Measurements from ENCODE around the gene EPB41L2. TPM values are rescaled to one million over a fixed set of nuclear protein-coding genes. Genes with fewer than 3 reads are reported as not detected.

The EPB41L2 gene
- total and polyA plus RNA-seq, 2 experiments from 2014 or later, result 76.2 to 91.7 TPM

DNA sequence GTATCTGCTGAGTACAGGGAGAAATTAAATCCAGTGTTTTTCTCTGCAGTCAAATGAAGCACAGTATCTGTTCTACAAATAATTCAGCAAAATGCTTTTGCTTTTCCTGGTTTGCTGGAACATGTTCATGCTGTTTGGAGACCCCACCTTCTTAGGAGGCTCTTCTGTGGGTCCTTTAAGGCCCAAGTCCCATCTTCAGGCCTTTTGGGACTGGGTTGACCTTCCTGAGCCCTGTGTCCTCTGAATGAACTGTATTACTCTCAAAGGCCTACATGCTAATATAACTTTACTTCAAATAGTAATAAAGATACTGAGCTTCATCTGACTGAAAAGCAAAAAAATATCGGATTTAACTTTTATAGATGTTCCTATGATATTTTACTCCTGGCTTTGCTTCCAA is 216.5 kb downstream of the EPB41L2 start:
- no peaks in the 10 kb centered on the region for H3K36me3 ChIP-seq (ENCODE audit: insufficient read depth)
- TF ChIP-seq STAT1 (IDR thresholded peaks at IDR 0.05; ENCODE audit: unreplicated experiment) (no peak), CREB1 (CRISPR knock-in tag; IDR thresholded peaks at IDR 0.05; ENCODE audit: low read depth) (no peak), ZNF331 (CRISPR knock-in tag; IDR thresholded peaks at IDR 0.05; ENCODE audit: low read depth) (no peak), JUNB (IDR thresholded peaks at IDR 0.05; ENCODE audit: unreplicated experiment) (no peak), ZNF114 (CRISPR knock-in tag; IDR thresholded peaks at IDR 0.05) (no peak), EZH2phosphoT487 (IDR thresholded peaks at IDR 0.05; ENCODE audit: unreplicated experiment) (no peak), ZNF462 (CRISPR knock-in tag; IDR thresholded peaks at IDR 0.05) (no peak), EZH2 (IDR thresholded peaks at IDR 0.05; ENCODE audit: low read depth, unreplicated experiment) (no peak), POLR2AphosphoS5 (IDR thresholded peaks at IDR 0.05; ENCODE audit: low read depth) (no peak), NANOG (IDR thresholded peaks at IDR 0.05; ENCODE audit: borderline replicate concordance) (no peak), CTCF (conservative IDR thresholded peaks at IDR 0.05; ENCODE audit: low read depth in 2 of 2) (no peak)
- TF ChIP-seq, protein P1, sequence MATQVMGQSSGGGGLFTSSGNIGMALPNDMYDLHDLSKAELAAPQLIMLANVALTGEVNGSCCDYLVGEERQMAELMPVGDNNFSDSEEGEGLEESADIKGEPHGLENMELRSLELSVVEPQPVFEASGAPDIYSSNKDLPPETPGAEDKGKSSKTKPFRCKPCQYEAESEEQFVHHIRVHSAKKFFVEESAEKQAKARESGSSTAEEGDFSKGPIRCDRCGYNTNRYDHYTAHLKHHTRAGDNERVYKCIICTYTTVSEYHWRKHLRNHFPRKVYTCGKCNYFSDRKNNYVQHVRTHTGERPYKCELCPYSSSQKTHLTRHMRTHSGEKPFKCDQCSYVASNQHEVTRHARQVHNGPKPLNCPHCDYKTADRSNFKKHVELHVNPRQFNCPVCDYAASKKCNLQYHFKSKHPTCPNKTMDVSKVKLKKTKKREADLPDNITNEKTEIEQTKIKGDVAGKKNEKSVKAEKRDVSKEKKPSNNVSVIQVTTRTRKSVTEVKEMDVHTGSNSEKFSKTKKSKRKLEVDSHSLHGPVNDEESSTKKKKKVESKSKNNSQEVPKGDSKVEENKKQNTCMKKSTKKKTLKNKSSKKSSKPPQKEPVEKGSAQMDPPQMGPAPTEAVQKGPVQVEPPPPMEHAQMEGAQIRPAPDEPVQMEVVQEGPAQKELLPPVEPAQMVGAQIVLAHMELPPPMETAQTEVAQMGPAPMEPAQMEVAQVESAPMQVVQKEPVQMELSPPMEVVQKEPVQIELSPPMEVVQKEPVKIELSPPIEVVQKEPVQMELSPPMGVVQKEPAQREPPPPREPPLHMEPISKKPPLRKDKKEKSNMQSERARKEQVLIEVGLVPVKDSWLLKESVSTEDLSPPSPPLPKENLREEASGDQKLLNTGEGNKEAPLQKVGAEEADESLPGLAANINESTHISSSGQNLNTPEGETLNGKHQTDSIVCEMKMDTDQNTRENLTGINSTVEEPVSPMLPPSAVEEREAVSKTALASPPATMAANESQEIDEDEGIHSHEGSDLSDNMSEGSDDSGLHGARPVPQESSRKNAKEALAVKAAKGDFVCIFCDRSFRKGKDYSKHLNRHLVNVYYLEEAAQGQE (IDR thresholded peaks at IDR 0.05; ENCODE audit: unreplicated experiment), result no peak
- TF ChIP-seq, protein P2, sequence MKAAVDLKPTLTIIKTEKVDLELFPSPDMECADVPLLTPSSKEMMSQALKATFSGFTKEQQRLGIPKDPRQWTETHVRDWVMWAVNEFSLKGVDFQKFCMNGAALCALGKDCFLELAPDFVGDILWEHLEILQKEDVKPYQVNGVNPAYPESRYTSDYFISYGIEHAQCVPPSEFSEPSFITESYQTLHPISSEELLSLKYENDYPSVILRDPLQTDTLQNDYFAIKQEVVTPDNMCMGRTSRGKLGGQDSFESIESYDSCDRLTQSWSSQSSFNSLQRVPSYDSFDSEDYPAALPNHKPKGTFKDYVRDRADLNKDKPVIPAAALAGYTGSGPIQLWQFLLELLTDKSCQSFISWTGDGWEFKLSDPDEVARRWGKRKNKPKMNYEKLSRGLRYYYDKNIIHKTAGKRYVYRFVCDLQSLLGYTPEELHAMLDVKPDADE (IDR thresholded peaks at IDR 0.05), result no peak
- H3K27ac Mint-ChIP-seq, result no peak overlapping the region
- H3F3A ChIP-seq (replicated peaks; ENCODE audit: low read depth), result no peaks in the 10 kb centered on the region
- no peak for ATAC-seq
- no peaks in the 10 kb centered on the region for H4K20me1 ChIP-seq (replicated peaks; ENCODE audit: insufficient read depth)
- H3K9me3 Mint-ChIP-seq, result no peaks in the 10 kb centered on the region
- H3K79me2 ChIP-seq (replicated peaks; ENCODE audit: insufficient read depth), result no peaks in the 10 kb centered on the region
- H3K27ac ChIP-seq (ENCODE audit: low read depth), result no peak overlapping the region
- DNase-seq (ENCODE audit: low spot score), result no peak
- H3K4me1 ChIP-seq (ENCODE audit: insufficient read depth), result peaks cover 15% of the 10 kb centered on the region
- no peak overlapping the region for H2AFZ ChIP-seq
- H3K9me2 ChIP-seq (ENCODE audit: insufficient read depth), result no peaks in the 10 kb centered on the region
- no peaks in the 10 kb centered on the region for H3K27me3 ChIP-seq (ENCODE audit: insufficient read depth)
- peaks cover 25% of the 10 kb centered on the region for H3K4me1 Mint-ChIP-seq
- H3K27me3 Mint-ChIP-seq (ENCODE audit: insufficient read depth, low read depth, poor library complexity), result peaks cover 2% of the 10 kb centered on the region
- no peak overlapping the region for H3K4me2 ChIP-seq
- H3K36me3 Mint-ChIP-seq (ENCODE audit: low read depth), result no peaks in the 10 kb centered on the region
- H3K4me3 Mint-ChIP-seq, result no peak overlapping the region
- H3K4me3 ChIP-seq, result no peak overlapping the region

Measured in GM23338 (cell line).